GM12878 (cell line): ENCODE measurements around the gene FXYD4.

Experiments used
- BHLHE40 ChIP-seq, 2 experiments: fragments of 450-650 bp in 1 of 2; IDR thresholded peaks; 2 replicates each; pipeline ENCODE4 v1.6.1; 2011 to 2017; ENCODE audit warnings: low read depth in 2 of 2, borderline replicate concordance in 1 of 2, improper control_type of control experiment in 1 of 2, low read length in 1 of 2, mild to moderate bottlenecking in 1 of 2
- CBX5 ChIP-seq: sonication (generic); IDR thresholded peaks from 2 replicates; pipeline ENCODE4 v1.6.1; 2016; ENCODE audit warnings: low read depth, moderate library complexity, mild to moderate bottlenecking, inconsistent platforms
- CREB1 ChIP-seq: IDR thresholded peaks from 2 replicates; pipeline ENCODE4 v1.6.1; 2012; ENCODE audit warnings: low read depth, mild to moderate bottlenecking, inconsistent platforms
- ETV6 ChIP-seq, 2 experiments: fragments of 450-650 bp in 1 of 2; IDR thresholded peaks in 1 of 2; conservative IDR thresholded peaks in 1 of 2; 2 replicates each; pipeline ENCODE4 v1.6.1; 2014; ENCODE audit warnings: antibody characterized with exemption in 1 of 2, borderline replicate concordance in 1 of 2, low read depth in 1 of 2, mild to moderate bottlenecking in 1 of 2, moderate library complexity in 1 of 2
- JUND ChIP-seq: IDR thresholded peaks from 2 replicates; pipeline ENCODE4 v1.6.1; 2012; ENCODE audit warnings: low read depth, mild to moderate bottlenecking, low read length, improper control_type of control experiment, moderate library complexity
- NFIC ChIP-seq: IDR thresholded peaks from 2 replicates; pipeline ENCODE4 v1.6.1; 2012; ENCODE audit warnings: low read depth, mild to moderate bottlenecking, inconsistent platforms, low read length, moderate library complexity
- NR2C2 ChIP-seq: IDR thresholded peaks from 2 replicates; pipeline ENCODE4 v1.6.1; 2011; ENCODE audit warnings: borderline replicate concordance, low read depth; ENCODE audit not compliant: control insufficient read depth, insufficient read length
- POLR2A ChIP-seq: IDR thresholded peaks from 2 replicates; pipeline ENCODE4 v1.6.1; 2011; ENCODE audit warnings: low read depth, mild to moderate bottlenecking, low read length
- POLR2AphosphoS5 ChIP-seq: IDR thresholded peaks from 2 replicates; pipeline ENCODE4 v1.6.1; 2011; ENCODE audit warnings: mild to moderate bottlenecking, low read length, inconsistent platforms
- RAD51 ChIP-seq: fragments of 450-650 bp; IDR thresholded peaks from 2 replicates; pipeline ENCODE4 v1.6.1; 2016; ENCODE audit warnings: moderate library complexity, mild to moderate bottlenecking, inconsistent platforms
- RB1 ChIP-seq: fragments of 450-650 bp; formaldehyde crosslinking; IDR thresholded peaks from 2 replicates; pipeline ENCODE4 v1.6.1; 2017; ENCODE audit warnings: mild to moderate bottlenecking, borderline replicate concordance
- SMAD1 ChIP-seq: fragments of 450-650 bp; IDR thresholded peaks from 2 replicates; pipeline ENCODE4 v1.6.1; 2018; ENCODE audit warnings: mild to moderate bottlenecking, low read depth; ENCODE audit not compliant: partially characterized antibody
- TF ChIP-seq, protein P1 (sequence below), 3 experiments: IDR thresholded peaks in 2 of 3; conservative IDR thresholded peaks in 1 of 3; 2 replicates each; pipeline ENCODE4 v1.5.1; 2011; ENCODE audit warnings: low read depth in 3 of 3, low read length in 3 of 3, mild to moderate bottlenecking in 3 of 3, control low read depth in 2 of 3, moderate library complexity in 2 of 3, inconsistent platforms in 1 of 3, mixed read lengths in 1 of 3; ENCODE audit not compliant: control insufficient read depth in 2 of 3, insufficient read depth in 1 of 3; ENCODE audit errors: extremely low read depth in 1 of 3
- TF ChIP-seq, protein P2 (sequence below): IDR thresholded peaks from 2 replicates; pipeline ENCODE4 v1.6.1; 2012; ENCODE audit warnings: low read depth, low read length, improper control_type of control experiment

DNA sequence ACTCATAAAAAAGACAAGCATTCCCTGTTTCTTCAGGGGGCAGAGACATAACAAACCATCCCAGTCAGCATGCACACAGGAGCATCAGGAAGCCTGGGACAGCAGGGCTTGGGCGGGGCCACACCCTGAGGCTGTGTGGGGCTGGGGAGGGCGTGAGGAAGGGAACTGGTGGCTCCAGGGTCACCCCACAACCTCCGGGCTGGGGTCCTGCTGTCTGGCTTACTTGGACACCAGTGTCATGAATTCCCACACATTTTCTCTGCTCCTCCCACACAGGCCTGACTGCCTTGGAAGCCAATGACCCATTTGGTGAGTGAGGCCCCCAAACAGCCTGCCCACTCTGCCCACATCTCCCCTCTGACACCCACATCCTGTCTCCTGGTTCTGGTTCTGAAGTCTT lies 2.8 kb downstream of the FXYD4 start:
- TF ChIP-seq, protein P1, sequence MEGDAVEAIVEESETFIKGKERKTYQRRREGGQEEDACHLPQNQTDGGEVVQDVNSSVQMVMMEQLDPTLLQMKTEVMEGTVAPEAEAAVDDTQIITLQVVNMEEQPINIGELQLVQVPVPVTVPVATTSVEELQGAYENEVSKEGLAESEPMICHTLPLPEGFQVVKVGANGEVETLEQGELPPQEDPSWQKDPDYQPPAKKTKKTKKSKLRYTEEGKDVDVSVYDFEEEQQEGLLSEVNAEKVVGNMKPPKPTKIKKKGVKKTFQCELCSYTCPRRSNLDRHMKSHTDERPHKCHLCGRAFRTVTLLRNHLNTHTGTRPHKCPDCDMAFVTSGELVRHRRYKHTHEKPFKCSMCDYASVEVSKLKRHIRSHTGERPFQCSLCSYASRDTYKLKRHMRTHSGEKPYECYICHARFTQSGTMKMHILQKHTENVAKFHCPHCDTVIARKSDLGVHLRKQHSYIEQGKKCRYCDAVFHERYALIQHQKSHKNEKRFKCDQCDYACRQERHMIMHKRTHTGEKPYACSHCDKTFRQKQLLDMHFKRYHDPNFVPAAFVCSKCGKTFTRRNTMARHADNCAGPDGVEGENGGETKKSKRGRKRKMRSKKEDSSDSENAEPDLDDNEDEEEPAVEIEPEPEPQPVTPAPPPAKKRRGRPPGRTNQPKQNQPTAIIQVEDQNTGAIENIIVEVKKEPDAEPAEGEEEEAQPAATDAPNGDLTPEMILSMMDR (IDR thresholded peaks at IDR 0.05 in 2 of 3, conservative IDR thresholded peaks at IDR 0.05 in 1 of 3; ENCODE audit: control insufficient read depth in 2 of 3, extremely low read depth in 1 of 3, insufficient read depth in 1 of 3, low read depth in 3 of 3, low read length in 3 of 3) = no peak
- TF ChIP-seq RAD51 = no peak
- TF ChIP-seq NR2C2 = no peak
- no peak for TF ChIP-seq JUND
- no peak for TF ChIP-seq CBX5
- TF ChIP-seq RB1 = no peak
- no peak for TF ChIP-seq BHLHE40 (IDR thresholded peaks at IDR 0.05; ENCODE audit: borderline replicate concordance in 1 of 2, low read depth in 2 of 2, low read length in 1 of 2)
- TF ChIP-seq SMAD1 = no peak
- TF ChIP-seq POLR2A = no peak
- no peak for TF ChIP-seq CREB1
- no peak for TF ChIP-seq POLR2AphosphoS5
- TF ChIP-seq, protein P2, sequence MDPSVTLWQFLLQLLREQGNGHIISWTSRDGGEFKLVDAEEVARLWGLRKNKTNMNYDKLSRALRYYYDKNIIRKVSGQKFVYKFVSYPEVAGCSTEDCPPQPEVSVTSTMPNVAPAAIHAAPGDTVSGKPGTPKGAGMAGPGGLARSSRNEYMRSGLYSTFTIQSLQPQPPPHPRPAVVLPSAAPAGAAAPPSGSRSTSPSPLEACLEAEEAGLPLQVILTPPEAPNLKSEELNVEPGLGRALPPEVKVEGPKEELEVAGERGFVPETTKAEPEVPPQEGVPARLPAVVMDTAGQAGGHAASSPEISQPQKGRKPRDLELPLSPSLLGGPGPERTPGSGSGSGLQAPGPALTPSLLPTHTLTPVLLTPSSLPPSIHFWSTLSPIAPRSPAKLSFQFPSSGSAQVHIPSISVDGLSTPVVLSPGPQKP = no peak
- TF ChIP-seq ETV6 (conservative IDR thresholded peaks at IDR 0.05 in 1 of 2, IDR thresholded peaks at IDR 0.05 in 1 of 2; ENCODE audit: borderline replicate concordance in 1 of 2, low read depth in 1 of 2) = no peak
- no peak for TF ChIP-seq NFIC
